ENCODE measurements around the gene FRMD4B. TPM values are rescaled to one million over a fixed set of nuclear protein-coding genes. Genes with fewer than 3 reads are reported as not detected.

FRMD4B gene
- total RNA-seq, 3 donors from 2014 or later, result 26.0 to 29.4 (median 28.6) TPM

DNA sequence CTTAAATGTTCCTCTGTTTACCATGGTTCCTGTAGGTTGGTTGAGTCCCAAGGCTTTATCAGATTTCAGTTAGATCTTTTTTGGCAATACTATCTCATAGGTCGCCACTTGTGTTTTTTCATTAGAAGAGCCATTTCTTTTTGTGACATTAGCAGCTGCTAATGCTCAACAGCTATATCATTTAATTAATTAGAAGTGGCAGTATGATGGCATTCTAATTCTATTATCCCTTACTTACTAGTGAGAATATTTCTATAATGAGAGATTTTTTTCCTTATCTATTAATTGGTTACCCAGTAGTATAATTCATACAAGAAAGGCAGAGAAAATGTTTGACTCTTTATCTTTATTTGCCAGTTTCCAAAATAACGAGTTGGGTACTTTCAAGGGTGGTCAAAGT, 25.2 kb downstream of the FRMD4B start:
- ATAC-seq, result no peak
- no peak for DNase-seq
- no peak overlapping the region for H3K4me3 ChIP-seq
- H3K9me3 ChIP-seq, result no peaks in the 10 kb centered on the region
- intact Hi-C loops (cut with DNase I, micrococcal nuclease), result no loop called here
- no peaks in the 10 kb centered on the region for H3K36me3 ChIP-seq (ENCODE audit: low read depth)
- TF ChIP-seq, protein P1, sequence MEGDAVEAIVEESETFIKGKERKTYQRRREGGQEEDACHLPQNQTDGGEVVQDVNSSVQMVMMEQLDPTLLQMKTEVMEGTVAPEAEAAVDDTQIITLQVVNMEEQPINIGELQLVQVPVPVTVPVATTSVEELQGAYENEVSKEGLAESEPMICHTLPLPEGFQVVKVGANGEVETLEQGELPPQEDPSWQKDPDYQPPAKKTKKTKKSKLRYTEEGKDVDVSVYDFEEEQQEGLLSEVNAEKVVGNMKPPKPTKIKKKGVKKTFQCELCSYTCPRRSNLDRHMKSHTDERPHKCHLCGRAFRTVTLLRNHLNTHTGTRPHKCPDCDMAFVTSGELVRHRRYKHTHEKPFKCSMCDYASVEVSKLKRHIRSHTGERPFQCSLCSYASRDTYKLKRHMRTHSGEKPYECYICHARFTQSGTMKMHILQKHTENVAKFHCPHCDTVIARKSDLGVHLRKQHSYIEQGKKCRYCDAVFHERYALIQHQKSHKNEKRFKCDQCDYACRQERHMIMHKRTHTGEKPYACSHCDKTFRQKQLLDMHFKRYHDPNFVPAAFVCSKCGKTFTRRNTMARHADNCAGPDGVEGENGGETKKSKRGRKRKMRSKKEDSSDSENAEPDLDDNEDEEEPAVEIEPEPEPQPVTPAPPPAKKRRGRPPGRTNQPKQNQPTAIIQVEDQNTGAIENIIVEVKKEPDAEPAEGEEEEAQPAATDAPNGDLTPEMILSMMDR (IDR thresholded peaks at IDR 0.05), result no peak
- no peaks in the 10 kb centered on the region for H3K4me1 ChIP-seq (ENCODE audit: low read depth)

DNA sequence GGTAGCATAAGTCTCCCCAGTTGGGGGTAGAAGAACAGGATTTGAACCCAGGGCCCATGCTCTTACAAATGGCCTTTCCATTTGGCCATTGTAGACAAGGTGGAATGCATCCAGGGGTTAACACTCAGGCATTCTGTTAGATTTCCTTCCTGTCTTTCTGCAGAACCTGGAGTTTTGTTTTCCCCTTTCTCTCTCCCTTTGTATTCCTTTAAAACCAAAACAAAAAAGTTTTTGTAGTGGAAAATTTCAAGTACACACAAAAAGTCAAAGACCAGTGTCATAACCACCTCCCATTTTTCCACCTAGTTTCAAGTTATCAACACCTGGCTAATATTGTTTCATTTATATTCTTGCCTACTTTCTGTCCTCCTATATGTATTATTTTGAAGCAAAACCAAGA, 26.0 kb downstream of the FRMD4B start:
- DNase-seq, result no peak
- ATAC-seq, result no peak

DNA sequence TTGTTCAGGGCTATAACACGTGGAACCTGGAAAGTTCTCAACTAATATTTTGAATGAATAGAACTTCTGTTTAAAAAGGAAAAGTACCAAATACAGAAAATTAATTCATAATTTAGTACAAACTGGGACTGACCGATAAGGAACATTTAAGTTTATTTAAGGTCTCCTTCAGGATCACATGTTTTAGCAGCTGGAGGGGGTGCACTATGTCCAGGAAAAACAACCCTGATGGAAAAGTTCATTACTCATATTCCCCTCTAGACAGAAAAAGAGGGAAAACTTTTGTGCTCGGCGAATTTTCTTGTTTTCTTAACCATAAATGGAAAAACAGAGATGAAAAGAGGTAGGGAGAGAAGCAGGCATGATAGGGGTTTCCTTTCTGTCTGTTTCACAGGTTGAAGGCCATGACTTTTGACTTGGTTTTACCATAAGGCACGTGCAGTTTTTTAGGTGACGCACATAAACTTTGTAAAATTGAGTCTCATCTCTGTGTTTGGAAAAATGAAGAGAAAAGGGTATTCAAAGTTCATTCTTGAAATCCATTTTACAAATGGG, 26.5 kb downstream of the FRMD4B start:
- TF ChIP-seq, protein P1 (IDR thresholded peaks at IDR 0.05), result no peak
- DNase-seq, result no peak

More for the DNA sequence above, 26.0 kb downstream of the FRMD4B start:
- H3K36me3 ChIP-seq (ENCODE audit: low read depth), result no peaks in the 10 kb centered on the region
- no peaks in the 10 kb centered on the region for H3K9me3 ChIP-seq
- H3K4me3 ChIP-seq, result no peak overlapping the region
- H3K4me1 ChIP-seq (ENCODE audit: low read depth), result no peaks in the 10 kb centered on the region
- TF ChIP-seq, protein P1 (IDR thresholded peaks at IDR 0.05), result no peak
- intact Hi-C loops (cut with DNase I, micrococcal nuclease), result no loop called here

DNA sequence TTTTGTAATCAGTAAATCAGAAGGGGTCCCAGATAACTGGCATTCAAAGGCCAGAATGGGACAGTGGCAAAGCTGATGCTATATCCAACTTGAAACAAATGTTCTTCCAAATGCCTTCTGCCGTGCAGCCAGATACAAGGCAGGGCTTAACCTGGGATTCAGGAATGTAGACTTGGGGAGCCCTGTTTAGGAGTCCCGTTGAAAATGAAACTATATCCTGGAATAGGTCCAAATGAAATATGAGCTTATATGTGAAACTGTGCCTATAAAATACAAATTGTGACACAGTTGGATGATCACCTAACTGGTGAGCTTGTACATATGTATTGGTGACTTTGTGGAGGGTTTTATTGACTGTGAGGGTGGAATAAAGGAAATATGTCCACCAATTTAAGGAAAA, 28.7 kb downstream of the FRMD4B start:
- TF ChIP-seq, protein P1 (IDR thresholded peaks at IDR 0.05), result no peak
- intact Hi-C loops (cut with DNase I, micrococcal nuclease), result no loop called here

More for the DNA sequence above, 26.5 kb downstream of the FRMD4B start:
- Histone ChIP-seq H3K36me3 (ENCODE audit: low read depth) (no peaks in the 10 kb centered on the region), H3K4me3 (no peak overlapping the region), H3K9me3 (no peaks in the 10 kb centered on the region), H3K4me1 (ENCODE audit: low read depth) (no peaks in the 10 kb centered on the region)
- ATAC-seq, result no peak
- intact Hi-C loops (cut with DNase I, micrococcal nuclease), result no loop called here

DNA sequence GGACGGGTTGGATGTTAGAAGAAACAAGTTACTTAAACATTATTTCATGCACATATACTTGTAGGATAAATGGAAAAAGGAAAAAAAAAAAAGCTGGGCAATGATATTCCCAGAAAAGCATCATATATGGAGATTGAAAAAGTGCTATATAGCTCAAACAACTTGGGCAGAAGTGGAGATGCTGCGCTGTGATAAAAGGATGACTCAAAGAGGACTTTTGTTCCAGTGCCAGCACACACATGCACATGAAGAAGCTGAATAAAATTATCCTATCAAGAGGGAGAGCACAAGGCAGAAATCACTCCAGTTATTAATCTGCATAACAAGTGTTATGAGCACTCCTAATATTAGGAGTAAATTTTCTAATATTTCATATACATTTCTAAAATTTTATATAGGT, 30.9 kb downstream of the FRMD4B start:
- H3K4me1 ChIP-seq (ENCODE audit: low read depth), result no peaks in the 10 kb centered on the region
- no peak for ATAC-seq
- TF ChIP-seq, protein P1 (IDR thresholded peaks at IDR 0.05), result no peak
- no peaks in the 10 kb centered on the region for H3K36me3 ChIP-seq (ENCODE audit: low read depth)
- no peak for DNase-seq
- no peak overlapping the region for H3K4me3 ChIP-seq
- no peaks in the 10 kb centered on the region for H3K9me3 ChIP-seq
- intact Hi-C loops (cut with DNase I, micrococcal nuclease), result no loop called here

More for the DNA sequence above, 28.7 kb downstream of the FRMD4B start:
- no peak overlapping the region for H3K4me3 ChIP-seq
- H3K9me3 ChIP-seq, result no peaks in the 10 kb centered on the region
- no peak for ATAC-seq
- no peaks in the 10 kb centered on the region for H3K36me3 ChIP-seq (ENCODE audit: low read depth)
- no peaks in the 10 kb centered on the region for H3K4me1 ChIP-seq (ENCODE audit: low read depth)
- no peak for DNase-seq

DNA sequence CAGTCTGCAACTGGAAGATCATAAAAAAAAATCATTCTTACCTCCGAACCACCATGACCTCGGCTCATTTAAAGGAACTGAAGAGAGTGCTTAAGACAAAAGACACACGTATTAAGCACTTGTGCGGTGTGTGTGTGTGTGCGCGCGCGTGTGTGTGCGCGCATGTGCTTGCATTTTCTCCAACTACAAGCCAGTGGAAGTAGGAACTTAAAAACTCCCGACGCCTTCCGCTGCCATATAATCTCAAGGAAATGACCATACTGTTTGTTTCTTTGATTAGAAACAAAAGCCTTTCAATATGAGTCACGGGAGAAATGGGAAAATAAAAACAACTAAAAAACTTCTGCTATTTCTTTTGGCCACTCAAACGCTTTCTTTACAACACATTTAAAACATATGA, 32.4 kb downstream of the FRMD4B start:
- peak in 2 of 3 donors; percentile 24 to 53 for DNase-seq
- Histone ChIP-seq H3K36me3 (ENCODE audit: low read depth) (no peaks in the 10 kb centered on the region), H3K9me3 (no peaks in the 10 kb centered on the region), H3K4me1 (ENCODE audit: low read depth) (no peaks in the 10 kb centered on the region), H3K4me3 (no peak overlapping the region)
- peak; percentile 27 for ATAC-seq
- intact Hi-C loops (cut with DNase I, micrococcal nuclease), result no loop called here
- TF ChIP-seq, protein P1 (IDR thresholded peaks at IDR 0.05), result no peak

Data from mucosa of descending colon (tissue), 3 donors.